ENCODE measurements around the gene TBXAS1.

GRCh38 chr7:139959718-139960117 is 130.7 kb downstream of the TBXAS1 start:
- TF ChIP-seq POLR2A (IDR thresholded peaks at IDR 0.05; ENCODE audit: low read depth, low read length): no peak
- no peak for TF ChIP-seq CTCF (IDR thresholded peaks at IDR 0.05; ENCODE audit: extremely low read depth in 1 of 2, insufficient read depth in 1 of 2, low read depth in 1 of 2, low read length in 2 of 2)
- TF ChIP-seq EZH2 (IDR thresholded peaks at IDR 0.05; ENCODE audit: borderline replicate concordance, low read depth, low read length, severe bottlenecking): no peak
- TF ChIP-seq JUN (IDR thresholded peaks at IDR 0.05; ENCODE audit: borderline replicate concordance, insufficient read depth, insufficient read length, low read depth): no peak
- TF ChIP-seq FOS (IDR thresholded peaks at IDR 0.05; ENCODE audit: borderline replicate concordance, insufficient read depth, low read length): no peak
- no peak for TF ChIP-seq POLR2AphosphoS5 (IDR thresholded peaks at IDR 0.05; ENCODE audit: insufficient read depth, low read depth, low read length)
